Spleen (tissue), 7 donors: Measurements from ENCODE around the gene UBE2D3.

Experiments used
- POLR2A ChIP-seq, 3 donors: fragments of 450-650 bp; IDR thresholded peaks; one replicate each; pipeline ENCODE4 v1.5.1; 2017; ENCODE audit warnings: antibody characterized with exemption in 3 of 3, mild to moderate bottlenecking in 1 of 3
- POLR2AphosphoS5 ChIP-seq, 3 donors: sonication (generic); formaldehyde crosslinking; IDR thresholded peaks; one replicate each; pipeline ENCODE4 v1.5.1; 2017; ENCODE audit warnings: antibody characterized with exemption in 3 of 3
- TF ChIP-seq, protein P1 (sequence below), 11 experiments: fragments of 200-600 bp in 7 of 11; fragments of 450-650 bp in 4 of 11; sonication (generic) in 4 of 11; IDR thresholded peaks in 8 of 11; conservative IDR thresholded peaks in 3 of 11; 1 replicate in 7 of 11; 2 replicates in 4 of 11; pipeline versions ENCODE4 v1.4.0 to v1.8.0; 2016 to 2021; ENCODE audit warnings: antibody characterized with exemption in 11 of 11, inconsistent platforms in 4 of 11, mild to moderate bottlenecking in 1 of 11
- donor health status: DM: no; HTN: no; CAD: no; lungs with moderate emphysema.
- donor health status: DM: no; HTN: no; CAD: no.
- donor health status: DM: no; HTN: no; CAD: no.

DNA sequence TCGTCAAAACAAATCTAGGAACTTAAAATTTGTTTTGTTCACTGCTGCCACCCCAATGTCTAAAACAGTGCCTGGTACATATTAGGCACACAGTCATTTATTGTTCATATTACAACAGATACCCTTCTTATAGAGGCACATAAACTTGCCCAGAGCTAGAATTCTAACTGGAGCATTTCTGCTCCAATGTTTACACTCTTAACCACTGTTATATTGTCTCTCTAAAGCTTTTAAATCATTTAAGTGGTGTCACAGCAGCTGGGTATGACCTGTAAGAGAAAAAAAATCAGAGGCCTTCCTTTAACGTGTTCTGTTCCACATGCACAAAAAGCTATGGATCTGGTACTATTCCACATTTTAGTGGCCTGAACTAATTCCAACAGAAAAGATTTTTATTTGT lies 3.0 kb downstream of the UBE2D3 start:
- TF ChIP-seq POLR2A (IDR thresholded peaks at IDR 0.05): no peak
- TF ChIP-seq, protein P1, sequence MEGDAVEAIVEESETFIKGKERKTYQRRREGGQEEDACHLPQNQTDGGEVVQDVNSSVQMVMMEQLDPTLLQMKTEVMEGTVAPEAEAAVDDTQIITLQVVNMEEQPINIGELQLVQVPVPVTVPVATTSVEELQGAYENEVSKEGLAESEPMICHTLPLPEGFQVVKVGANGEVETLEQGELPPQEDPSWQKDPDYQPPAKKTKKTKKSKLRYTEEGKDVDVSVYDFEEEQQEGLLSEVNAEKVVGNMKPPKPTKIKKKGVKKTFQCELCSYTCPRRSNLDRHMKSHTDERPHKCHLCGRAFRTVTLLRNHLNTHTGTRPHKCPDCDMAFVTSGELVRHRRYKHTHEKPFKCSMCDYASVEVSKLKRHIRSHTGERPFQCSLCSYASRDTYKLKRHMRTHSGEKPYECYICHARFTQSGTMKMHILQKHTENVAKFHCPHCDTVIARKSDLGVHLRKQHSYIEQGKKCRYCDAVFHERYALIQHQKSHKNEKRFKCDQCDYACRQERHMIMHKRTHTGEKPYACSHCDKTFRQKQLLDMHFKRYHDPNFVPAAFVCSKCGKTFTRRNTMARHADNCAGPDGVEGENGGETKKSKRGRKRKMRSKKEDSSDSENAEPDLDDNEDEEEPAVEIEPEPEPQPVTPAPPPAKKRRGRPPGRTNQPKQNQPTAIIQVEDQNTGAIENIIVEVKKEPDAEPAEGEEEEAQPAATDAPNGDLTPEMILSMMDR (IDR thresholded peaks at IDR 0.05 in 8 of 11, conservative IDR thresholded peaks at IDR 0.05 in 3 of 11): no peak
- TF ChIP-seq POLR2AphosphoS5 (IDR thresholded peaks at IDR 0.05): no peak
